Type B pancreatic cell (in vitro differentiated cells): Measurements from ENCODE around the gene CRY1. TPM values are rescaled to one million over a fixed set of nuclear protein-coding genes. Genes with fewer than 3 reads are reported as not detected.
A peak's percentile ranks its signal among the peaks of the same experiment; 100 is the strongest.

Experiments used
- DNase-seq: peaks from one replicate; pipeline ENCODE4 v3.0.0; 2021; ENCODE audit warnings: mixed read lengths; ENCODE audit not compliant: unreplicated experiment; ENCODE audit errors: extremely low spot score
- H3K27ac Mint-ChIP-seq: 2 replicates; pipeline ENCODE4 v1.8.0; 2021; ENCODE audit warnings: mild to moderate bottlenecking, mixed read lengths
- H3K27me3 Mint-ChIP-seq: 2 replicates; pipeline ENCODE4 v1.8.0; 2021; ENCODE audit warnings: mixed read lengths
- H3K36me3 Mint-ChIP-seq: 2 replicates; pipeline ENCODE4 v1.8.0; 2021; ENCODE audit warnings: mixed read lengths
- H3K4me1 Mint-ChIP-seq: one replicate; pipeline ENCODE4 v1.8.0; 2021; ENCODE audit warnings: mixed read lengths; ENCODE audit not compliant: unreplicated experiment
- H3K4me3 Mint-ChIP-seq: 2 replicates; pipeline ENCODE4 v1.8.0; 2021; ENCODE audit warnings: mild to moderate bottlenecking, mixed read lengths
- H3K9me3 Mint-ChIP-seq: 2 replicates; pipeline ENCODE4 v1.8.0; 2021; ENCODE audit warnings: mixed read lengths
- total RNA-seq: library from RNA; stranded (reverse); gene quantifications from 2 replicates; pipeline ENCODE4 v1.2.1, GENCODE V29; 2021; ENCODE audit warnings: low replicate concordance
- TF ChIP-seq, protein P1 (sequence below): fragments of 200-600 bp; sonication (generic); conservative IDR thresholded peaks from 2 replicates; pipeline ENCODE4 v1.5.0; 2021; ENCODE audit warnings: antibody characterized with exemption, mild to moderate bottlenecking

The CRY1 gene
- total RNA-seq, 1 donor from 2014 or later = 23.9 TPM

DNA sequence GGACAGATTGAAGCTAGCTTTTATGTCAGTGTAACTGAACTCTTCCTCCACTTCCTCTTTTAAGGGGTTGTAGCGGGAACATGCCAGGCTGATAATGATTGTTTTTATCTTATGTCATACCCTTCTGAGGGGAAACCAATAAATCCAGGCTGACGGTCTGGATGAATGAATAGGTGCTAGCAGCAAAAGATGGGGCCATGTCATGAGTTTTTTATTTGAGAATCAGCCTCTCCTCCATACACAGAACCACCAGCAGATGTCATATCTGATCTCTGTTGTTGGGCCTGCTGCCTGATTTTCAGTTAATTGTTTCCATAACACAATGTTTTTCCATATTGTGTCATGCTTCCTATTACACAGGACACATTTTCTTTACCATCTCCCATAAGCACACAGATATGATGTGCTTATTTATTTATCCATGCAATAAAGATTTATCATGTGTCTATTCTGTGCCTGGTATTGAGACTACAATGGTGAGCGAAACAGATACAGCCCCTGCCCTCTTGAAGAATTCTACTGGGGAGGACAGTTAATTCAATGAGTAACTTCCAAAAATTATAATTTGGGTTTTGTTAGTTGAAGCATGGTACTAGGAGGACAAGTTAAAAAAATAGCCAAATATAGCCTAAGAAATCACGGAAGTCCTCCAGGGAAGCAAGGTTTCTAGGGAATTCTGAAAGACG lies 33.6 kb upstream of the CRY1 start:
- TF ChIP-seq, protein P1, sequence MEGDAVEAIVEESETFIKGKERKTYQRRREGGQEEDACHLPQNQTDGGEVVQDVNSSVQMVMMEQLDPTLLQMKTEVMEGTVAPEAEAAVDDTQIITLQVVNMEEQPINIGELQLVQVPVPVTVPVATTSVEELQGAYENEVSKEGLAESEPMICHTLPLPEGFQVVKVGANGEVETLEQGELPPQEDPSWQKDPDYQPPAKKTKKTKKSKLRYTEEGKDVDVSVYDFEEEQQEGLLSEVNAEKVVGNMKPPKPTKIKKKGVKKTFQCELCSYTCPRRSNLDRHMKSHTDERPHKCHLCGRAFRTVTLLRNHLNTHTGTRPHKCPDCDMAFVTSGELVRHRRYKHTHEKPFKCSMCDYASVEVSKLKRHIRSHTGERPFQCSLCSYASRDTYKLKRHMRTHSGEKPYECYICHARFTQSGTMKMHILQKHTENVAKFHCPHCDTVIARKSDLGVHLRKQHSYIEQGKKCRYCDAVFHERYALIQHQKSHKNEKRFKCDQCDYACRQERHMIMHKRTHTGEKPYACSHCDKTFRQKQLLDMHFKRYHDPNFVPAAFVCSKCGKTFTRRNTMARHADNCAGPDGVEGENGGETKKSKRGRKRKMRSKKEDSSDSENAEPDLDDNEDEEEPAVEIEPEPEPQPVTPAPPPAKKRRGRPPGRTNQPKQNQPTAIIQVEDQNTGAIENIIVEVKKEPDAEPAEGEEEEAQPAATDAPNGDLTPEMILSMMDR = peak; percentile 66
- H3K27me3 Mint-ChIP-seq = peaks cover 18% of the 10 kb centered on the region
- no peaks in the 10 kb centered on the region for H3K36me3 Mint-ChIP-seq
- no peak for DNase-seq
- H3K4me3 Mint-ChIP-seq = peak overlapping the region; percentile 40
- H3K27ac Mint-ChIP-seq = no peak overlapping the region
- no peaks in the 10 kb centered on the region for H3K9me3 Mint-ChIP-seq
- peaks cover 39% of the 10 kb centered on the region for H3K4me1 Mint-ChIP-seq

DNA sequence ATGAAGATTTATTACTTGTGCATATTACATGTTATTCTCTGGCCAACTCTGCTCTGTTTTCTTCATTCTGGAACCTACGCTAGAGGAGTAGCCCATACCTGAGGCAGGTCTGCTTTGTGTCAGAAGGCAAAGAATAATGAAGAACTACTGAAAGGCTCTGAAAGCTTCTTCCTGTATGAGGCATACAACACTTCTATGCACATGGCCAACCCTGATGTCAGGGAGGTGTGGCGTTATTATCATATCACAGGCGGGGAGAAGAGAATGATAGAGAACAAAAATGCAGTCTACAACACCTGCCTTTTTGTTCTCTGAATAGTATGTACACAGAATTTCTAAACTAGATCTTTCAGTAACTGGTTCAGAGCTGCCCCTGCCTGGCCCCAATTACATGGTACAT lies 32.5 kb upstream of the CRY1 start:
- Mint-ChIP-seq H3K36me3 (no peaks in the 10 kb centered on the region), H3K27me3 (peaks cover 23% of the 10 kb centered on the region), H3K27ac (peak overlapping the region; percentile 26), H3K4me1 (peaks cover 31% of the 10 kb centered on the region), H3K9me3 (no peaks in the 10 kb centered on the region), H3K4me3 (no peak overlapping the region)
- no peak for DNase-seq
- TF ChIP-seq, protein P1 = no peak

DNA sequence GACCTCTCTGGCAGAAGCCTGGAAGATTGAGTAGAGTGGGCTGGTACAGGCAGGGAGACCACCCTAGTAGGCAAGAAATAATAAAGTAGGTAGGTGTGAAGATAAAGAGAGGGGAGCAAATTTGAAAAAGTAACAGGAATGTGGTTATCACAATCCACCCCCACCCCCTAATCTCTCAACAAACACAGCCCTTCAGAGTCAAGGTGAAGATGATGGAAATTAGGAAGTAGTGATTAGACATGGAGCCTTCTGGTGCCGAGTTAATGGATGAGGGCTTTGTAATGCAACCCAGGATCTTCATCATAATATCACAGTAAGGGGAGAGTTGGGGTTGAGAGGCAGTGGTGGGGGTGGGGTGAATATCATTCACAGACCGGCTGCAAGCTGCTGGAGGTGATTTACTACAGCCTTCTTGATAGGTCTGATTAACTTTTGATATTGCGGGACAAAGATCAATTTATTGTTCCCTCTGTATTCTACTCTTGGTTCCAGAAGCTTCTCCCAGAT lies 29.2 kb upstream of the CRY1 start:
- no peak overlapping the region for H3K4me3 Mint-ChIP-seq
- no peak for DNase-seq
- H3K27ac Mint-ChIP-seq = no peak overlapping the region
- H3K9me3 Mint-ChIP-seq = no peaks in the 10 kb centered on the region
- H3K4me1 Mint-ChIP-seq = peaks cover 25% of the 10 kb centered on the region
- peaks cover 29% of the 10 kb centered on the region for H3K27me3 Mint-ChIP-seq
- H3K36me3 Mint-ChIP-seq = no peaks in the 10 kb centered on the region
- TF ChIP-seq, protein P1 = no peak

DNA sequence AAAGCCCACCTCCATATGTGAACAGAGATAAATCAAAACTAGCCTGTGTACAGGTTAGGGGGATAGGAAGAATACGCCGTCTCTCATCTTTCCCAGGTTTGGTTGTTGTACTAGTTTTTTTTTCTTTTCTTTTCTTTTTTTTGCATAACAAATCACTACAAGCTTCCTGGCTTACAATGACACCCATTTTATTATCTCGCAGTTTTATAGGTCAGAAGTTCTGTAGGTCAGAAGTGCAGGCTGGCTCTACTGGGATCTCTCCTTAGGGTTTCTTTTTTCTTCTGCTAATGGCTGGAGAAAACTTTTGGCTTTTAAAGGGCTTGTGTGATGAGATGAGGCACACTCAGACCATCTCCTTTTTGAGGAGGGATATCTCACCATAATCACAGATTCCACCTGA lies 25.7 kb upstream of the CRY1 start:
- TF ChIP-seq, protein P1 = no peak
- Mint-ChIP-seq H3K4me1 (peaks cover 7% of the 10 kb centered on the region), H3K4me3 (no peak overlapping the region), H3K36me3 (no peaks in the 10 kb centered on the region), H3K27me3 (peaks cover 42% of the 10 kb centered on the region), H3K9me3 (no peaks in the 10 kb centered on the region), H3K27ac (no peak overlapping the region)
- no peak for DNase-seq

DNA sequence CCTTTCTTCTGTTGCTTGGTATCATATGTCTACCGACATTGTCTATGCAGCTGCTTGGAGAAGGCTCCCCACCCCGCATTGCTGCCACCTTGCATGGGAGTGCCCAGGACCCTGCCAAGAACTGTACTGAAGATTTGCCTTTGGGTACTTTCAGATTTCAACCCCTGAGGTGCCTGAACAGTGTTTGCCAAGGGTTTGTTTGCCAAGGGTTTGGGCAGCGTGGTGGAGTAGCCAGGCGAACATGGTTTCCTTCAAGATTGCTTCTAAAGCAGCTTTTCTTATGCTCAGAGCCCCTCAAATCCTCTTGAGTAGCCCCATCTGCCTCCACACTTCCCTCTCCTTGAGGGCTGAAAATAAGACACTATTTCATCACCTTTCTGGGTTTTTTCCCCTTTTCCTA lies 25.3 kb upstream of the CRY1 start:
- Mint-ChIP-seq H3K36me3 (no peaks in the 10 kb centered on the region), H3K4me3 (no peak overlapping the region), H3K27ac (no peak overlapping the region), H3K27me3 (peaks cover 41% of the 10 kb centered on the region), H3K4me1 (peaks cover 7% of the 10 kb centered on the region), H3K9me3 (no peaks in the 10 kb centered on the region)
- TF ChIP-seq, protein P1 = no peak
- DNase-seq = no peak
